ENCODE measurements around the gene PRKG2. TPM values are rescaled to one million over a fixed set of nuclear protein-coding genes. Genes with fewer than 3 reads are reported as not detected.

Gene PRKG2
- total RNA-seq, 4 donors from 2014 or later: 0.20 TPM; not detected in 3

GRCh38 chr4:81049330-81049729 is 165.7 kb downstream of the PRKG2 start:
- no peak for TF ChIP-seq POLR2A (IDR thresholded peaks at IDR 0.05)
- no peak for TF ChIP-seq CTCF (IDR thresholded peaks at IDR 0.05 in 4 of 5, conservative IDR thresholded peaks at IDR 0.05 in 1 of 5)
- ATAC-seq: no peak
- Histone ChIP-seq H3K27me3 (no peaks in the 10 kb centered on the region), H3K36me3 (no peaks in the 10 kb centered on the region), H3K4me1 (no peaks in the 10 kb centered on the region), H3K9me3 (no peaks in the 10 kb centered on the region), H3K4me3 (no peak overlapping the region), H3K27ac (no peak overlapping the region)
- DNase-seq: no peak
- in situ Hi-C loops (cut with MboI; ENCODE audit: low sequenced_read_pairs in 4 of 4) (no loop called here), intact Hi-C loops (cut with DNase I; ENCODE audit: low total_unique reads) (no loop called here)

DNA sequence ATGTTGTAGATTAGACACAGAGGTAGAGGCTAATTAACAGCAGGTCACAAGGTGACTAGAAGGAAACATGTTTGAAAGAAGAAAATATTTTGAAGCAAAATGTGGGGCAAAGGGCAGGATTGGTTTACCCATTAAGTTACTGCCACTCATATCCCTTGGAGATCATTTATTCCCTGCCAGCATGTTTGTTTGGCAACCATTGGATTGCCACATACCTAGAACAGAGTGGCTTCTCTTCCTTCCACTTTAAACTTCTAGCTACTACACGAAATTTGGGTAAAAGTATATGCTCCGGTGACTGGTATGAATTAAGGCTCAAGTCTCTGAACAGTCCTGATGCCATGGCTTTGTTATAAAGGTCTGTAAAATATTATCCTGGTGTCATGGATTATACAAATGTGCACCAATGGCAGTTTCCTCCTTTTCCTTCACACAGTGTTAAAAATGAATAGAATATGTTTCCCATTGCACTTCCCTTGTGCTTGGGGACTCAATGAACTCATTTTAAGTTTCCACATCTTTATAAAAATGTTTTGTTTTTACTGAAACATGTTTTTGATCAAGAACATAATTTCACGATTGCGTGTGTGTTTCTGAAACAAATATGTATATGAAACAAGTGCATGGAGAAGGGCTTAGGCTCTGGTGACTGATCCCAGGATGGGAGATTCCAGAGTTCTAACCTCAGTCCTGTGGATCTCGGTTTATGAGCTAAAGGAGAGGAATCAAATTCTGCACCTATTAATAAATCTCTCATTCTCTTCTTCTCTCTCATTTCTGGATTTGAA is 172.2 kb downstream of the PRKG2 start:
- no peak for ATAC-seq

DNA sequence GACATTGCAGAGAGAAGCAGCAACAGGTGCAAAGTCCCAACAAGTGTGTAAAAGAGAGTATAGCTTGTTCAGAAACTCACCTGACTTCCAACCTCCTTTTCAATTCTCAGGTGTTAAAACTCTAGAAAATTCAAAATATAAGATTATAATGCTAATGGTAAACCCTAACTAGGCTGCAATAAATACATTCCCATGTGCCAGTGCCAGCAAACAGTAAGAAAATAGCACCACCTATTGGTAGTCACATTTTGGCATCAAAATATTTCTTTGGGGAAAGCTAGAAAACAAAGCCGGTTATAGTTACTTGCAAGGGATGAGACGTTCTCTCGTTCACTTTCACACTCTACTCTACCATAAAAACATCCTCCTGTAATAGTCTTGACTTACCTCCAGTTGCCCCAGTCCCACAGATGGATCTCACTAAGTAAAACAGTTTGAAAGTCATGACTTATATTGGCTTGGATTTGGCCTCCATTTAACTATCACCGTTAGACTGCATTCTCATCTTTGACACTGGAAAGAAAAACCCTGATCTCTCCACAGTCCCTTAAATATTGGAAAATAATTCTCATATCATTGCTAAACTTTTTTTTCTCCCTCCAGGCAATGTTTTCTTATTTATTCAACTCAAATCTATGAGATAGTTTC is 174.9 kb downstream of the PRKG2 start:
- Histone ChIP-seq H3K4me3 (no peak overlapping the region), H3K9me3 (no peaks in the 10 kb centered on the region), H3K4me1 (no peaks in the 10 kb centered on the region), H3K27me3 (peaks cover 0 to 5% (median 0%) of the 10 kb centered on the region in 3 donors), H3K27ac (no peak overlapping the region), H3K36me3 (no peaks in the 10 kb centered on the region)
- in situ Hi-C loops (cut with MboI; ENCODE audit: low sequenced_read_pairs in 4 of 4): no loop called here
- intact Hi-C loops (cut with DNase I; ENCODE audit: low total_unique reads): loop anchor here (5.0 kb wide), 1 partner anchor 673 kb away; no protein-coding TSS in a partner anchor
- TF ChIP-seq POLR2A (IDR thresholded peaks at IDR 0.05): no peak
- TF ChIP-seq CTCF (IDR thresholded peaks at IDR 0.05 in 4 of 5, conservative IDR thresholded peaks at IDR 0.05 in 1 of 5): peak in 2 of 5 experiments; percentile 36 to 40
- DNase-seq: no peak
- ATAC-seq: no peak

More for the DNA sequence above, 172.2 kb downstream of the PRKG2 start:
- H3K27ac ChIP-seq: no peak overlapping the region
- in situ Hi-C loops (cut with MboI; ENCODE audit: low sequenced_read_pairs in 4 of 4): no loop called here
- TF ChIP-seq POLR2A (IDR thresholded peaks at IDR 0.05): no peak
- no peak for TF ChIP-seq CTCF (IDR thresholded peaks at IDR 0.05 in 4 of 5, conservative IDR thresholded peaks at IDR 0.05 in 1 of 5)
- no peaks in the 10 kb centered on the region for H3K4me1 ChIP-seq
- no peaks in the 10 kb centered on the region for H3K27me3 ChIP-seq
- H3K36me3 ChIP-seq: no peaks in the 10 kb centered on the region
- intact Hi-C loops (cut with DNase I; ENCODE audit: low total_unique reads): loop anchor here (5.0 kb wide), 1 partner anchor 675 kb away; no protein-coding TSS in a partner anchor
- H3K4me3 ChIP-seq: no peak overlapping the region
- H3K9me3 ChIP-seq: no peaks in the 10 kb centered on the region
- no peak for DNase-seq

GRCh38 chr4:81039351-81039972 is 175.6 kb downstream of the PRKG2 start:
- H3K9me3 ChIP-seq: no peaks in the 10 kb centered on the region
- TF ChIP-seq POLR2A (IDR thresholded peaks at IDR 0.05) (no peak), CTCF (IDR thresholded peaks at IDR 0.05 in 4 of 5, conservative IDR thresholded peaks at IDR 0.05 in 1 of 5) (no peak)
- DNase-seq (no peak), ATAC-seq (no peak)
- no peaks in the 10 kb centered on the region for H3K36me3 ChIP-seq
- H3K27me3 ChIP-seq: peaks cover 0 to 5% (median 0%) of the 10 kb centered on the region in 3 donors
- in situ Hi-C loops (cut with MboI; ENCODE audit: low sequenced_read_pairs in 4 of 4): no loop called here
- H3K27ac ChIP-seq: no peak overlapping the region
- no peak overlapping the region for H3K4me3 ChIP-seq
- H3K4me1 ChIP-seq: no peaks in the 10 kb centered on the region
- intact Hi-C loops (cut with DNase I; ENCODE audit: low total_unique reads): no loop called here
